HepG2 (cell line): ENCODE data around the gene SYNE3. TPM values are rescaled to one million over a fixed set of nuclear protein-coding genes. Genes with fewer than 3 reads are reported as not detected.
A peak's percentile ranks its signal among the peaks of the same experiment; 100 is the strongest.

ENCODE experiments used
- ATAC-seq: fragments of 200-7000 bp; cut with Tn5 transposase; 3 replicates; pipeline ENCODE4 v1.9.1; 2020; ENCODE audit warnings: mild to moderate bottlenecking, moderate library complexity
- BruUV-seq: library from RNA; stranded (reverse); fragments of 400-500 nt; replicated peaks from 2 replicates; lab custom pipeline; 2021; lab: Mats Ljungman, UMichigan
- CTCF ChIA-PET: fragments of 300-600 bp; formaldehyde crosslinking; extraction: SDS; loops from one replicate; lab custom pipeline; 2021; ENCODE audit warnings: low total read pairs, inconsistent platforms, low intra/inter-chr PET ratio; lab: Yijun Ruan, JAX
- POLR2A ChIA-PET: fragments of 350-600 bp; sonication (Branson Sonifier 250); formaldehyde crosslinking; loops from one replicate; lab custom pipeline; 2020; ENCODE audit warnings: antibody characterized with exemption, inconsistent platforms; lab: Yijun Ruan, JAX
- DNase-seq: peaks from one replicate; pipeline ENCODE4 v3.0.0-alpha.2; 2015; ENCODE audit warnings: low spot score
- FAIRE-seq: peaks from 3 replicates; lab custom pipeline; 2011; peaks lifted over from hg19 to GRCh38; lab: Jason Lieb, UNC
- H2AFZ ChIP-seq: one replicate; pipeline ENCODE4 v1.6.1; 2011; ENCODE audit warnings: low read length, inconsistent platforms
- H3K27ac ChIP-seq: fragments of 300-600 bp; 3 replicates; pipeline ENCODE4 v1.8.0; 2011; ENCODE audit warnings: mixed run types, mild to moderate bottlenecking, mixed read lengths, low read length, inconsistent platforms; ENCODE audit not compliant: insufficient read depth; ENCODE audit errors: extremely low read length
- H3K27me3 ChIP-seq, 2 experiments: fragments of 200-600 bp in 1 of 2; 2 replicates in 1 of 2; 3 replicates in 1 of 2; pipeline versions ENCODE4 v1.6.0 to v1.8.0; 2011; ENCODE audit warnings: low read length in 2 of 2, mild to moderate bottlenecking in 2 of 2, moderate library complexity in 2 of 2, inconsistent platforms in 1 of 2; ENCODE audit not compliant: insufficient read depth in 2 of 2, control insufficient read depth in 1 of 2
- H3K36me3 ChIP-seq, 2 experiments: fragments of 200-600 bp in 1 of 2; replicated peaks in 1 of 2; 2 replicates in 1 of 2; 3 replicates in 1 of 2; pipeline versions ENCODE4 v1.5.1 to v1.8.0; 2011; ENCODE audit warnings: low read length in 2 of 2, inconsistent platforms in 1 of 2; ENCODE audit not compliant: insufficient read depth in 2 of 2, control insufficient read depth in 1 of 2
- H3K4me1 ChIP-seq: 2 replicates; pipeline ENCODE4 v1.5.1; 2012; ENCODE audit warnings: low read length, inconsistent platforms; ENCODE audit not compliant: insufficient read depth
- H3K4me2 ChIP-seq: 2 replicates; pipeline ENCODE4 v1.6.0; 2011; ENCODE audit warnings: low read depth, low read length, inconsistent platforms
- H3K4me3 ChIP-seq, 3 experiments: fragments of 200-600 bp in 1 of 3; sonication (generic), shearing (Covaris generic) in 1 of 3; replicated peaks in 1 of 3; 2 replicates each; pipeline ENCODE4 v1.5.1; 2011 to 2016; ENCODE audit warnings: low read length in 3 of 3, inconsistent platforms in 2 of 3, low read depth in 2 of 3, mild to moderate bottlenecking in 2 of 3, control low read depth in 1 of 3, mixed read lengths in 1 of 3; ENCODE audit not compliant: insufficient read depth in 1 of 3
- H3K79me2 ChIP-seq: one replicate; pipeline ENCODE4 v1.6.1; 2011; ENCODE audit warnings: low read length, inconsistent platforms; ENCODE audit not compliant: insufficient read depth
- H3K9ac ChIP-seq: 2 replicates; pipeline ENCODE4 v1.6.0; 2011; ENCODE audit warnings: mild to moderate bottlenecking, low read depth, low read length, inconsistent platforms; ENCODE audit not compliant: insufficient read depth
- H3K9me3 ChIP-seq: 2 replicates; pipeline ENCODE4 v1.5.1; 2012; ENCODE audit warnings: mild to moderate bottlenecking, low read length
- H4K20me1 ChIP-seq: 2 replicates; pipeline ENCODE4 v1.6.0; 2011; ENCODE audit warnings: inconsistent platforms, mild to moderate bottlenecking, low read length, moderate library complexity; ENCODE audit not compliant: insufficient read depth
- ARNTL ChIP-seq: sonication (generic); formaldehyde crosslinking; IDR thresholded peaks from 2 replicates; pipeline ENCODE4 v1.4.0; 2020; ENCODE audit warnings: mild to moderate bottlenecking, missing genetic modification reagents
- CCDC6 ChIP-seq: sonication (generic); formaldehyde crosslinking; IDR thresholded peaks from 2 replicates; pipeline ENCODE4 v1.8.1; 2022; ENCODE audit warnings: mild to moderate bottlenecking, missing genetic modification reagents, moderate library complexity
- DDIT3 ChIP-seq: sonication (generic); formaldehyde crosslinking; IDR thresholded peaks from 2 replicates; pipeline ENCODE4 v1.4.0; 2020; ENCODE audit warnings: mild to moderate bottlenecking, missing genetic modification reagents
- HBP1 ChIP-seq: IDR thresholded peaks from 2 replicates; pipeline ENCODE4 v1.6.1; 2016; ENCODE audit warnings: low read depth, control low read depth
- HNRNPUL1 ChIP-seq: fragments of 200-400 bp; formaldehyde crosslinking; IDR thresholded peaks from 2 replicates; pipeline ENCODE4 v1.6.1; 2017; ENCODE audit warnings: low read depth, mild to moderate bottlenecking, low read length, moderate library complexity
- KMT2A ChIP-seq: sonication (generic); formaldehyde crosslinking; IDR thresholded peaks from 2 replicates; pipeline ENCODE4 v1.4.0; 2020; ENCODE audit warnings: missing genetic modification reagents
- MAFK ChIP-seq, 2 experiments: IDR thresholded peaks in 1 of 2; conservative IDR thresholded peaks in 1 of 2; 2 replicates each; pipeline ENCODE4 v1.6.1; 2011; ENCODE audit warnings: improper control_type of control experiment in 2 of 2, low read length in 2 of 2
- RBM22 ChIP-seq: fragments of 200-400 bp; formaldehyde crosslinking; optimal IDR thresholded peaks from 2 replicates; pipeline ENCODE3; 2017; ENCODE audit warnings: mild to moderate bottlenecking, low read length, moderate library complexity
- TP53 ChIP-seq: sonication (generic); formaldehyde crosslinking; conservative IDR thresholded peaks from 2 replicates; pipeline ENCODE4 v1.4.0; 2020; ENCODE audit warnings: missing genetic modification reagents
- ZKSCAN8 ChIP-seq: IDR thresholded peaks from 2 replicates; pipeline ENCODE4 v1.6.1; 2016; ENCODE audit warnings: borderline replicate concordance, missing genetic modification reagents, missing compliant biosample characterization
- ZNF12 ChIP-seq: sonication (generic); formaldehyde crosslinking; IDR thresholded peaks from 2 replicates; pipeline ENCODE4 v1.5.0; 2020; ENCODE audit warnings: missing genetic modification reagents
- ZNF3 ChIP-seq: IDR thresholded peaks from 2 replicates; pipeline ENCODE4 v1.7.0; 2017; ENCODE audit warnings: inconsistent platforms
- ZNF543 ChIP-seq: sonication (generic); formaldehyde crosslinking; IDR thresholded peaks from 2 replicates; pipeline ENCODE4 v1.4.0; 2020; ENCODE audit warnings: mild to moderate bottlenecking, missing genetic modification reagents
- ZNF558 ChIP-seq: sonication (generic); formaldehyde crosslinking; IDR thresholded peaks from 2 replicates; pipeline ENCODE4 v1.9.0; 2022; ENCODE audit warnings: mild to moderate bottlenecking, missing genetic modification reagents, borderline replicate concordance
- ZNF570 ChIP-seq: sonication (generic); formaldehyde crosslinking; IDR thresholded peaks from 2 replicates; pipeline ENCODE4 v1.4.0; 2020; ENCODE audit warnings: mild to moderate bottlenecking, missing genetic modification reagents, borderline replicate concordance
- WGBS: methylation state at CpG from one replicate; pipeline ENCODE4 v1.1.6; 2017; ENCODE audit warnings: low lambda C conversion rate; 5-methylcytosine and 5-hydroxymethylcytosine counted together
- in situ Hi-C: cut with HindIII; loops from 2 replicates; pipeline ENCODE4 v1.10.0; 2017; ENCODE audit warnings: low pct_unique_long_range_greater_than_20kb; ENCODE audit not compliant: extremely low pct_ligation_motif_present
- intact Hi-C: fragments of 100-400 bp; cut with micrococcal nuclease; formaldehyde crosslinking; loops from one replicate; pipeline ENCODE4 v1.10.0; 2022; ENCODE audit not compliant: unreplicated experiment
- polyA plus RNA-seq, 8 experiments: library from polyadenylated mRNA; depleted of rRNA in 3 of 8; stranded (reverse) in 7 of 8; unstranded in 1 of 8; fragments of >200 nt; fragmentation: Illumina TruSeq in 4 of 8; extraction: Trizol in 4 of 8; gene quantifications; 2 replicates each; pipeline versions ENCODE4 v1.2.1 to v1.2.3, GENCODE V29; 2011 to 2016; ENCODE audit warnings: low read depth in 4 of 8, missing spikeins in 1 of 8, mixed read lengths in 1 of 8; ENCODE audit not compliant: insufficient read depth in 1 of 8
- total RNA-seq, 5 experiments: library from RNA; depleted of rRNA; stranded (reverse); fragments of >200 nt; fragmentation: Illumina TruSeq; extraction: Trizol; gene quantifications; 2 replicates each; pipeline ENCODE4 v1.2.3, GENCODE V29; 2016; ENCODE audit warnings: low read depth in 1 of 5
- TF ChIP-seq, protein P1 (sequence below): sonication (generic); formaldehyde crosslinking; IDR thresholded peaks from 2 replicates; pipeline ENCODE4 v1.4.0; 2020; ENCODE audit warnings: missing genetic modification reagents

Gene SYNE3
- total and polyA plus RNA-seq, 2 of the 13 experiments (the other 11 are each of a cell fraction or from before 2014, with no cell fraction given), result 7.8 to 8.0 TPM

DNA sequence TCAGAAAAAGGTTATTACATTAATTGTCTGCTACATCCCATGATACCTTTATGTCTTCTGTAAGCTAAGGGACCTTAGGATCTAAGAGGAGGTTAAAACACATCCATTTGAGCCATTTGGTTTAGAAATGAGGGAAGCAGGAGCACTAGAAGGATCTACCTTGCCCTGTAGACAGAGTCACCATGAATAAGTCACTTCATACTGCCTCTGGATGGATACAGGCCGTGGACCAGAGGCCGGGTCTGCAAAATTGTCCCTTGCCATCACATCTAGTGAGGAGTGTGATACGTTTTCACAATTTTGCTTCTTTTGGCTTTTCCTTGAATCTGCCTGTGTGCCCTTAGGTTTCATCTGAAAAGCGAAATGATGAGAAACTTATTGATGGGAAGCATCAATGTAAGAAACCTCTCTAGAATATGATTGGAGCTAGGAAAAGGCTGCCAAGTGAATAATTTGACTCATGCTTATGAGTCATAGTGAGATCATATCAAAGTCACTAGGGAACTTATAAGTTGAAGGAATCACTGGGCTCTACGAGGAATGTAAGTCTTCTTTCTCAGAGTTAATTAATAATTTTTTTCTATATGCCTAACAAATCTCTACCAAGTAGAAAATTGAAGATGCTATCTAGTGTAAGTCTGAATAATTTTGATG, 29.2 kb upstream of the SYNE3 start:
- Histone ChIP-seq H3K36me3 (peaks cover 12 to 29% of the 10 kb centered on the region in 2 experiments), H4K20me1 (peaks cover 19% of the 10 kb centered on the region), H3K9ac (no peak overlapping the region), H3K4me1 (peaks cover 75% of the 10 kb centered on the region), H3K27me3 (no peaks in the 10 kb centered on the region), H3K27ac (no peak overlapping the region), H3K4me3 (no peak overlapping the region), H3K79me2 (peaks cover 63% of the 10 kb centered on the region), H2AFZ (no peak overlapping the region), H3K9me3 (no peaks in the 10 kb centered on the region), H3K4me2 (no peak overlapping the region)
- no TSS peak for BruUV-seq
- ATAC-seq (no peak), DNase-seq (no peak), FAIRE-seq (no peak)
- intact Hi-C loops (no loop called here), in situ Hi-C loops (no loop called here)
- POLR2A ChIA-PET, result interaction anchor here (3.2 to 7.1 kb wide), 3 partner anchors 9 to 102 kb away, joined by 13 to 183 read pairs (median 97); partner anchors contain the start of gene GLRX5
- 98% methylated on average over 5 of the region's 5 CpGs for WGBS
- TF ChIP-seq RBM22 (peak; percentile 60), ZNF12 (CRISPR knock-in tag) (no peak)
- CTCF ChIA-PET, result no interaction called here

- H2AFZ ChIP-seq, result no peak overlapping the region
- ATAC-seq (no peak), FAIRE-seq (no peak), DNase-seq (no peak)
- H3K36me3 ChIP-seq, result peaks cover 12 to 33% of the 10 kb centered on the region in 2 experiments
- H3K4me1 ChIP-seq, result peaks cover 74% of the 10 kb centered on the region
- H3K9me3 ChIP-seq, result no peaks in the 10 kb centered on the region
- CTCF ChIA-PET, result no interaction called here
- H3K4me3 ChIP-seq, result no peak overlapping the region
- peaks cover 73% of the 10 kb centered on the region for H3K79me2 ChIP-seq
- H4K20me1 ChIP-seq, result peaks cover 27% of the 10 kb centered on the region
- 96% methylated on average over 8 of the region's 8 CpGs for WGBS
- no peak overlapping the region for H3K9ac ChIP-seq
- in situ Hi-C loops, result no loop called here
- intact Hi-C loops, result no loop called here
- no peak overlapping the region for H3K4me2 ChIP-seq
- no TSS peak for BruUV-seq
- H3K27ac ChIP-seq, result no peak overlapping the region
- H3K27me3 ChIP-seq, result no peaks in the 10 kb centered on the region
- POLR2A ChIA-PET, result no interaction called here
- TF ChIP-seq, protein P1, sequence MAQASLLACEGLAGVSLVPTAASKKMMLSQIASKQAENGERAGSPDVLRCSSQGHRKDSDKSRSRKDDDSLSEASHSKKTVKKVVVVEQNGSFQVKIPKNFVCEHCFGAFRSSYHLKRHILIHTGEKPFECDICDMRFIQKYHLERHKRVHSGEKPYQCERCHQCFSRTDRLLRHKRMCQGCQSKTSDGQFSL (CRISPR knock-in tag), result no peak
- TF ChIP-seq KMT2A (no peak), ZNF570 (CRISPR knock-in tag) (no peak), CCDC6 (CRISPR knock-in tag) (no peak), HBP1 (CRISPR knock-in tag) (no peak), ZNF558 (CRISPR knock-in tag) (no peak), ZNF543 (CRISPR knock-in tag) (no peak), ZKSCAN8 (CRISPR knock-in tag) (no peak), MAFK (conservative IDR thresholded peaks at IDR 0.05 in 1 of 2, IDR thresholded peaks at IDR 0.05 in 1 of 2; ENCODE audit: low read length in 2 of 2) (no peak), DDIT3 (no peak), ARNTL (no peak), ZNF3 (CRISPR knock-in tag) (no peak), TP53 (CRISPR knock-in tag) (no peak), HNRNPUL1 (no peak)
Observed at GRCh38 chr14:95544588-95544987, 28.1 kb upstream of the SYNE3 start.
